Stimulated activated CD4-positive, alpha-beta T cell treated with anti-CD3 and anti-CD28 coated beads, Interleukin-12 subunit alpha, Interleukin-12 subunit beta, amount 100 ng/mL, for 48 hours (primary cell): Measurements from ENCODE around the gene KIF18B.
"Not testable (repeated sequence)": the region's sequence is repeated elsewhere in the genome, so short reads cannot be mapped to it uniquely, and the experiment has no call there.

Experiments
- DNase-seq, 3 donors: peaks; one replicate each; pipeline ENCODE4 v3.0.0-alpha.2; 2020; ENCODE audit warnings: low read depth in 2 of 3, low spot score in 1 of 3

The KIF18B gene

DNA sequence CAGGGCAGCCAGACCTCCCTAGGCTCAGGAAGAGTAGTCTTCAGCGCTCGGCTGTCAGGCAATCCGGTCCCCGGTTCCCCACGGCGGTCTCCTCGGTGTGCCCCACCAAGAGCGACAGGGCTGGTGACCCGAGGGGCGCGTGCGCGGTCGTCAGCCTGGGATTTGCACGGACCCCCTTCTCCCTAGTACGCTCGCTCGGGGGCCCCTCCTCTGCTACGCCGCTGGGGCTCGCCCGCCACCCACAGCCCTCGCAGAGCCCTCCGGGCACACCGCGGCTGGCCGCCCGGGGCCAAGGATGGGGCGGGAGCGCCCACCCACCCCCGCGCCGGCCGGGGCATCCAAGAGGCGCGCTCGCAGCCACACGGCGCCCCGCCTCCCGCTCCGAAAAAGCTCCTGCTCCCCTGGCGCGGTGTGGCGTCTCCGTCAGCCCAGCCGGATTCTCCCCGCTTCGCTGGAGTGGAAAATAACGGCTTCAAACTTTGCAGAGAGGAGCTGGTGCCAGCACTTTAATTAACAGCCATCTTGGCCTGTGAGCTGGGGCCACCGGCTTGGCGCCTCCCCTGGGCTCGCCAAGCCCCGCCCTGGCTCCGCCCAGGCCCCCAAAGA, 22.7 kb upstream of the KIF18B start:
- no peak for DNase-seq

DNA sequence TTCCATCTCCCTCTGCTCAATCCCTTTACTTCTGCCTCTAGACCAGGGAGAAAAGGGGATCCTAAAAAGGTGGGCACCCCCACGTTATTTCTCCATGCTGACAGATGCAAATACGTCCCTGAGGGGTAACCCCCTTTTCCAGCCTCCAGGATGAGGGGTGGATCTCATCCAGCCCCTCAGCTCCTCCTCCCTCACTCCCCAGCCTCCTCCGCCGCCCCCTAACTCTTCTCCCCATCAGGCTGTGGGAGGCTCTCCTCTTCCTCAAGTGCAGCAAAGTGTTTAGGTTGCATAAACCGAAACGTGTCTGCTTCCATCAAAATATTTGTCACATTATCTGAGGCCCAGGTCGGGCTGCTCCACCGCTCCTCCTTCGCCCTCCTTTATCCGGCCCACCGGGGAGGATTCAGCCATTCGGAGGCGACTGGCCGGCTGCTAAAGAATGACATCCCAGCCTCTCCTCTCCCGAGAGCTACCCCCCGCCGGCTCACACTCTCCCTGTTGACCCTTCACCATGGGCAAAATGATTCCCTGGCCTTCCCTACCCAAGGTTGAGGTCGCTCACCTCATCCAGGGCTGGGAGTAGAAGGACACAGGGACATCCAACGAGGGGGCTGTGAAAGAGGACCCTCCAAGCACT, 21.7 kb upstream of the KIF18B start:
- DNase-seq, result no peak

DNA sequence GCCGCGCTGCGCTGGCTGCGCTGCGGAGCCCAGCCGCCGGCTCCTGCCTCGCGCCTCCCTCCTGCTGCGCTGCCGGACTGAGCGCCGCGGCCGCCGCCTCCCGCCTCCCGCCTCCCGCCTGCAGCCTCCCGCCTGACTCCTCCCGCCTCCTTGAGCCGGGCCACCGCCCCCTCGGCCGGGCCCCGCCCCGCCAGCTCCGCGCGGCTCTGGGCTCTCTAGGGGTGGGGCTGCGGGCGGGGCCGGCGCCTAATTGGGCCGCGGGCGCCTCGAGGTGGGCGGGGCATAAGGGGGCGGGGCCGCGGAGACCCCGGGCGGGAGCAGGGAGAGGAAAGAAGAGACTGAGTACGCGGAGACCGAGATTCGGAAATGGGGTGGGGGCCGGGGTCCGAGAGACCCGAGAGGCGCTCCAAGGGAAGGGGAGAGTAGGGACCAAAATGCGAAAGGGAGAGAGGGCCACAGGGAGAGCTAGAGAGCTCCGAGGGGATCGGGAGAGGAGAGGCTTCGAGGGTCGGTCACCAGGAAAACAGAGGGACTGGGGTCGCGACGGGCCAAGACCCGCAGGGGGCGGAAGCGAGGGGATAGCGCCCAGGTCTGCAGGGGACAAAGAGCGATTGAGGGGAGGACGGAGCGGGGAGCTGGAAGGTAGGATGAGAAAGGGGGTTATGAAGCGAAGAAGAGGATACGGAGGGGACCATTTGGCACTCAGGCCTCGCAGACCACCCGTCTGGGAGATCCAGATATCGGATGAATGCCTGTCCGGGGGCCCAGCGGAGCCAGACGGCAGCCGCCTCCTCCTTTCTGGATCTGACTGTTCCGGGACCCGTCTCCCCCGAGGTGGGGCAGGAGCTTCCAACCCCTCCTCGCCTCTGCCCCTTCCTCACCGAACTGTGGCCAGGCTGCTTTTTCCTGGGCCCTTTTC, 20.9 kb upstream of the KIF18B start, which contains the start of gene C1QL1:
TSS of gene C1QL1 (minus strand) at position 79 of the 919 bp plus-strand sequence. CDS start 255 bp downstream, outside the sequence.
- peak; percentile 66 to 89 (median 75) for DNase-seq

DNA sequence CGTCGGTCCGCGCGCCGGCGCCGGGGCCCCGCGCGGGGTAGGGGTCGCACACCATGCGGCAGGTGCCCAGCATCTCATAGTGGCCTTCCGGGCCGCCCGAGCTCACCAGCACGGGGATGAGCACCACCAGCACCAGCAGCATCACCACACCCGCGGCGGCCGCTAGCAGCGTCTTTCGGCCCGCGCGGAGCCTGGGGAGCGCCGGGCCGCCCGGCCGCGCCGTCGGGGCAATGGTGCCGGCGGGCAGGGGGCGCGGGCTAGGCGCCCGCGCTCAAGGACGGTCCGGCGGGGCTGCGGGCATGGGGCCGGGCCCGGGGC, 20.3 kb upstream of the KIF18B start:
- DNase-seq, result no peak

DNA sequence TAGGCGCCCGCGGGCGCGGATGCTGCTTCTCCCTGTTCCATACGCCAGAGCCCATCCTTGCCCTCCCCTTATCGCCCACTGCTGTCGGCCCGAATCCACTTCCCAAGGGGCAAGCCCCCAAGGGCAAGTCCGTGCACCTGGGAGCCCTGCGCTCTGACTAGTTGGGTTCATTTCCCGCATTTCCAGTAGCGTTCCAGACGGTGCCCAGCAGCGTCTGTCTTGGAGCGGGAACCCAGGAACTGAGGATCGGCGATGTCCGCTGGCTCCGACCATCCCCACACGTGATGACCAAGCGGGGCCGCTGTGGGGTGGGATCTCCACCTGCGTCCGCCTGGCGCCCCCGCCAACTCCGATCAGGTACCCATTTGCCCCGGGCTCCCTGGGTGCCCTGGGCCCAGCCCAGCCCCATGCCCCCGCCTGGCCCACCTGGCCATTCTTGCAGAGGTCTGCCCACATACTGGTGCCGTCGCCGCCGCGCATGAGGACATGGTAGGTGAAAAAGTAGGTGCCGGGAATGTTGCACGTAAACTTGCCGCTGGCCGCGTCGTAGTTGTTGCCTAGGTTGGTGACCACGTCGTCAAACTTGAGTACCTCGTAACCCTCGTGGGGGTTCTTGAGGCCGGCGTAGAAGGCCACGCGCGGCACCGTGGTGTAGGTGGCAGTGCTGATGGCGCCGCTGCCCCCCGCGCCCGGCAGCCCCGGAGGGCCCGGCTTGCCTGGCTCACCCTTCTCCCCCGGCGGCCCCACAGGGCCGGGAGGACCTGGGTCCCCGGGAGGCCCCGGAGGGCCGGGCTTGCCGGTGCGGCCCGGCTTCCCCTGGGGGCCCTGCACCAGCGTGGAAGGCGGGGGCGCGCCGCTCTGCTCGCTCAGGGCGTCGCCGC, 19.7 kb upstream of the KIF18B start:
- no peak for DNase-seq

DNA sequence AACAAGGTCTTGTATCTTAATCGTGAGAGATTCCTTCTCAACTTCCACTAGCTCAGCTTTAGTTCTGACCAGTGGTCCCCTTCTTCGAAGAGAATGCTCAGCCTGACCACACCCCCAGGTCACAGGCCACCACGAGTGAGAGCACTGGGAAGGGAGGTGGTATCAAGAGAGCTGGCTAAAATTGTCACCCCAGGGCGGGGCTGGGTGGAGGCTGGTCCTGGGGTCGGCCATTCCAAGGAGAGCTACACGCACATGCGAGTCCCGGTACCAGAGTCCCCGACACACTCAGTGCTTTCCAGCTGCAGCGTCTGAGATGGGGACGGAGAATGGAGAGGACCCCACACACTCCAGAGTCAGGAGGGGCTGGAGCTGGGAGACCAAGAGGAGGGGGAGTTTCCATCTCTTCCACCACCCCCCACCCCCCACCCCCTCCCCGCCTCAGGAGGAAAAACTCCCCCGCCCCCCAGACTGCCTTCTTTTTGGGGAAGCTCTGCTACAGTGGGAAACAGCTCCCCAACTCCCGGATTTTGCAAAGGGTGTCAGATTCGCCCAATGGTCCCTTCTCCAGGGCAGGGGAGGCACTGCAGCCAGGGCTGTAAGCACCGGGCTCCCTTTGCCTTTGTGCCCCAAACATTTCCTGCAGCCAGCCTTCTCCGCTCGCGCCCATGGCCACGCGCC, 18.9 kb upstream of the KIF18B start:
- DNase-seq, result no peak

DNA sequence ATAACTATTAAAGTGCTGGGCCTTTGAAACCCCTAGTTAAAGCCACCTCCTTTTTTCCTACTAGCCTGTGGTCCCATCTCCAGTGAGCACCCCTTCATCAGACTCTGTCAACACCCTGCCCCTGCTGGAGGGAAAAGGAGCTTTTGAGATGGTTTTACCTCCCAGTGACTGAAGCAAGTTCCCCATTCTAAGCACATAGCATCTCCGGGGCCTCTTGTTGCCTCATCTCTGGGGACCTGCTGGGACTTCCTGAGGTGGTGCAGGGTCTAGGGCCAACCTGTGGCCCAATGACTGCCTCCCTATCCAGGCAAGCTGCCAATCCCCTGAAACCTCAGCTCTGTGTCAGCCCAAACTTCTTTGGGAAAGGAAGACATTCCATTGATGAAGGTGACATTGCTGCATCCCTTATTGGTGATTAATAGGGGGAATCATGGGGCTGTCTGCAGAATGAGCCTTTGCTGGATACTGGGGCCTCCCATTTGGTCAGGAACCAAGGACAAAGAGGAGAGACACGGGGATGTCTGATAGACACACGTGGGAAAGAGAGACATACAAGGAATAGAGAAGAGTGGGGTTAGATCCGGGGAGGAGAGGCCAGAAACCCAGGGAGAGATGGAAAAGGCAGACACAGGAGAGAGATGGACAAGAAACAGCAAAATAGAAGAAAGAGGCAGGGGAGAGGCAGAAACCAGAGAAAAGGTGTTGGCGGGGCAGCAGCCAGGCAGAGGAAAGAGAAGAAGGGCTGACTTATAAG, 18.1 kb upstream of the KIF18B start:
- DNase-seq, result no peak

DNA sequence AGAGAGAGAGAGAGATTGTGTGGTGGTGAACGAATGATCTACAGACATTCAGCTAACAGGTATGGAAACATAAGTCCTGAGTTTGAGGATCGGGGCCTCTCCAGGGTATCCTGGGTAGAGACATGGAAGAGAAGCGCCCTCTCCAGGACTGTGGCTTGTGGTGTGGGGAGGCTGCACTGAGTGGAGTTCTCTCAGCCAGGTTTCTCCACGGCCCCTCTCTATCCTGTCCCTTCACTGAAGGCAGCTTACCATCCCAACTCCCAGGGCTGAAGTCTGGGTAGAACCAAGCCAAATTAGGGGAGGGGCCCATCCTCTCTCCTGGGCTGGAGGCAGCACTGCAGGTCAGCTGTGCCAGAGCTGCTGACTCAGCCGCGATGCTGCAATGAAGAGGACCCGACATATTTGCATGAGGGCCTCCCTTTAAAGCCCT, 14.4 kb upstream of the KIF18B start:
- no peak for DNase-seq

DNA sequence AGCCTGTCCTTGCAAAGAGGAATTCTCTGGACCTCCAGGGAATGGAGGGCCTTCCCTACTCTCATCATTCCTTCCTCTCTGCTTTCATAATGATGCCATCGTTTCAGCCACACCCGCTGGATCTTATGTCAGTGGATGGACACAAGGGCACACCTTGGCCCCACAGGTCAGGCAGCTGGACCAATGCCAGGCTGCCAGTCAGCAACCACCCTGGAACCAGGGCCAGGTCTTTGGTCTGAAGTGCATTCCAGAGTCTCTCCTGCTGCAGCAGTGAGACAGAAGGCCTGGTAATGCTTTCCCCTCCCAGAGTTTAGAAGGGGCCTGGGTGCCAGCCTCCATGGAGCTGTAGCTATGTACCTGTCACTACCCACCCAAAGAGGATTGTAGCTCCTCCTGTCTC, 13.1 kb upstream of the KIF18B start:
- no peak for DNase-seq

DNA sequence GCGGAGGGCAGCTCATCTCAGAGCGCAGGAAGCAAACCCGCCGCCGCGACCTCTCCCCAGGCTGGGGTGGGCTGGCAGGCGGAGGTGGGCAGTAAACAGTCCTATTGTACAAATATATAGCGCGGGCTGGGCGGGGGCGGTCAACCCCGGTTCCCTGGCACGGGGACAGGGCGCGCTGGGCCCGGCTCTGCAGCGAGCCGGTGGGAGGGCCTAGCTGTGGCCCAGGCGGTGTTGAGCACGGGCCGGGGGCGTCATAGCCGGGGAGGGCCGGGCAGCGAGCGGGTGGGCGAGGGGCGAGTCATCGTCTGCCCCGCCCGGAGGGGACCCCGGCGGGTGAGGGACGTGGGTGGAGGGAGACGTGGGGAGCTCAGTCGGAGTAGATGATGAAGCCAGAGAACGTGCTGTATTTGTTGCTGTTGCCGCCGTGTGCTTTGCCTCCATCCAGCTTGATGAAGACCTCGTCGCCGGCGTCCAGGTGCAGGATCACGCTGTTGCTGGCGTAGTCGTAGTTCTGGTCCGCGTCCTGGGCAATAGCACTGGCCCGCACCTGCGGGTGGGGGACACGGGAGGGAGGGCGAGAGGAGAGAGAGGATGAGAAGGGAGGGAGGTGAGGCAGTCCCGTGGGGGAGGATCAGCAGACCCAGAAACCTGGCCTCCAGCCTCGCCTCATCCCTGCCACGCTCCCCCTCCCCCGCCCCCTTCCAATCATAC, 12.4 kb upstream of the KIF18B start:
- DNase-seq, result no peak

DNA sequence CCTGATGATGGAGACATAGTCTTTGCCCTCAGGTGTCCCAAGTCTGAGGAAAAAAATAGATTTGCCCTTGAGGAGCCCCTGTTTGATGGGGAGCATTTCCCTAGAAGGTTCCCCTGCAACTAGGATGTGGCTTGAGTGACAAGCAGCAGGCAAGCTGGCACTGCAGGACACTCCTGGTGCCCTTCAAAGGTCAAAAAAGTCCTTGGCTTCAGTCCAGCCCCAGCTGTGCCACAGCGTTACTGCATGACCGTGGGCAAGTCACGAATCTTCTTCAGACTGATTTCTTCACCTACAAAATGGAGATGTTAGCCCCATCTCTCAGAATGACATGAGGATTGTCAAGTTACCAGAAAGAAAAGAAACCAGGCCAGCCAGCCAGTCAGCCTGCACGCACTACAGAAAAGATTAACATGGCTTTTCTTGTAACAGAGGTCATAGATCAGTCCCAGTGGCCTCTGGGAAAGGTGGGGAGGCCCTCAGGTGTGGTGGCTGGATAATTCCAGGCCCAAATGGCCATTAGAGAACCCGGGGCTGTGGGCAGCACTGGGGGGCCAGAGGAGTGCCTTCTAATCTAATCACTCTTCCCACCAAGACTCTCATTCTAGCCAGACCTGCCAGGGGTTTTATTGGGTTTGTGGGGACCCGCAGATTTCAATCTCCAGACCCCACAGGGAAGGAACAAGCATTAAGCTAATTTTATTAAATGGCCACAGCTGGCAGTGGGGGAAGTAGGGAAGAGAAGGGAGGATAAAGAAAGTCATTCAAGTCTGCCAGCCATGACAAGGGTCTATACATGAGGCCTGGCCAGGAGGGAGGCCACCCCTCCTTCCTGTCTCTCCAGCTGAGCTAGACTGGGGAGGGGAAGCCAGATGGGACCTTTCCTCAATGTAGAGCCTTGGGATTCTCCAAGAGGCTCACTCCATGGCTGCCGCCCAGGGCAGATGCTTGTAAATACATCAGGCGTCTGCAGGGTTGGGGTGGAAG, 9.7 kb upstream of the KIF18B start:
- no peak for DNase-seq

DNA sequence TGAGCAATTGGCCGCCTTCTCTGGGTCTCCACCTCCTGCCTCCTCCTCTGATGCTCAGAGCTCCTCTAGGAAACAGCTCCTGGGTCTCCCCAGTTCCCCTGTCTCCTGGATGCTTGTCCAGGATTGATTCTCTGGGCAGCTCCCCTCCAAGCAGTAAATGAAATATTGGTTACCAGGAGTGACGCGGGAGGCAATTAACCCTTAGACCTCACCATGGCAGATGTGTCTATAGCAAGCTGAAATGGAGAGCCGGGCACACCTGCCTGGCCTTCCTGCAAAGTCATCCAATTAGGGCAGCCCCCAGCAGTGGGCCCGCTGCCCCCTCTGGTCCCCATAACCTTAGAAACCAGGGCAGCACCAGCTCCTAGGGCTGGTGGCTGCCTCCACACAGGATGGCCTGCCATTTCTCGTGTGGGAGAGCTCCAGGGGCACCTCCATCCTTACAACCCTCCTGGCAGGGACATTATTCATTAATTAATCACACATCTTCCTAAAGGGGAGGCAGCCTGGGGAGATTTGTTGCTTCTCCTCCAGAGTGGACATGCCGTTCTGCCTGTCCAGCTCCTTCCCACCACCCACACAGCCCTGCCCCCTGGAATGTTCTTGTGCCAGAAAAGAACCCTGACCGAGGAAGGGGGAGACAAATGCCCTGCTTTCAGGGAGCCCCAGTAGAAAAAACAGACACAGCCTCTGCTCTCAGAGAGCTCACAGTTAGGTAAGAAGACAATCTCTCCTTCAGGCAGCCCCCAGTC, 8.3 kb upstream of the KIF18B start:
- DNase-seq, result no peak

DNA sequence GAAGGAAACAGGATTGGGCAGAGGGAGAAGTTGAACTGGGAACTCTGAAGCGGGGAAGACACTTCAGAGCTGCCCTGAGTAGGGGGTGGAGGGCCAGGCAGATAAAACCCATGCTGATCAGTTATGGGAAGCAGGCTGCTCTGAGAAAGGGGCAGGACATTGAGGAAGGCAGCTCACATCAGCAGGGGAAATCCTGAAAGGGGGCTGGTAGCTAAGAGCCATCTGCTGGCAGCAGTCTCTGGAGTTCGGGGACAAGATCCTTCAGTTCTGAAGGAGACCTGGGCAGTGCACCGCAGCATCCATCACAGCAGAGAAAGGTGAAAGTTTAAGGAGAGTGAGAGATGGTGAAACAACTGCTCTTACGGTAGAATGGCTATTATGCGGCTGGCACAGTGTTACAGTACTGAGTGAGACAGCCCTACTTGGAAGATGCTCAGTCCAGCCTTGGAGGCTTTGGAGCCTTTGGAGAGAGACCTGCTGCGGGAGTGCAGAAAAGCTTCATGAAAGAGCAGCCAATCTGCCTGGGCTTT, 5.4 kb upstream of the KIF18B start:
- no peak for DNase-seq

DNA sequence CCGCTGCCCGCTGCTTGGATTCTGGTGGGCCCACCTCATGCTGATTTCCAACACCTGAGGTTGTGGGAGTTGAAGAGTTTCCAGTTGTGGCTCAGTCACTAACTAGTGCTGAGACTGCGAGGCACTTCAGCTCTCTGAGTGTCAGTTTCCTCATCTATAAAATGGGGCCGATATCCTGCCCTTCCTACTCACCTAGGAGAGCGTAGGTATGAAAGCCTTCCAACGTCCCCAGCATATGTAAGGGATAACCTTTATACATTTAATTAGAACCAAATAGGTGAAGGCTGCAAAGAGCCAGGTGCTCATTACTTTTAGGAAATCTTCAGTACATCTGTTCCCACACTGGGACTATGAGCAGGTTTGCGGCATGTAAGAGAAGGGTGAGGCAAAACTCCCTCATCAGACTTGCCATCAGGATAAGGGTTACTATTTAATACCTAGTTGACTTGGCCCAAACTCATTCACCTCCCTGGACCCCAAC, 782 bp upstream of the KIF18B start:
- no peak for DNase-seq

DNA sequence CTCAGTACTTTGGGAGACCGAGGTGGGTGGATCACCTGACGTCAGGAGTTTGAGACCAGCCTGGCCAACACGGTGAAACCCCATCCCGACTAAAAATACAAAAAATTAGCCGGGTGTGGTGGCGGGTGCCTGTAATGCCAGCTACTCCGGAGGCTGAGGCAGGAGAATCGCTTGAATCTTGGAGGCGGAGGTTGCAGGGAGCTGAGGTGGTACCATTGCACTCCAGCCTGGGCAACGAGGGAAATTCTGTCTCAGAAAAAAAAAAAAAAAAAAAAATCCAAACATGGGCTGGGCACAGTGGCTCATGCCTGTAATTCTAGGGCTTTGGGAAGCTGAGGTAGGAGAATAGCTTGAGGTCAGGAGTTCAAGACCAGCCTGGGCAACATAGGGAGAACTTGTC, 1.9 kb downstream of the KIF18B start:
- not testable (repeated sequence) for DNase-seq

DNA sequence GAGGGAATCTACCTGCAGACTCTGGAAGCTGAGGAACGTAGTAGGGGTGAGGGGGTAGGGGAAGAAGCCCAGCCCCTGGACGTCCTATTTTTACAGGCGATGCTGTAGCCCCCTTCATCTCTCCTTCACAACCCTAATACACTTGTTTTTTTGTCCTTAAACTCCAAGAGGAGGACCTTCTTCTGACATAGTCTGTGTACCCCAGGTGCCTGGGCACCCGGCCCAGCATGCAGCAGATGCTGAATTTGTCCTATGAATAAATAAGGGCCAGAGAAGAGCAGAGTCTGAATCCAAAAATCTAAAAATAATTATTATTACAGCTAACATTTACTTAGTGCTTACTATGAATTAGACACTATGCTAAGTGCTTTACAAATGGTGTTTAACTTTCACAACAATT, 5.1 kb downstream of the KIF18B start:
- DNase-seq, result no peak
